NCI-H446 (cell line): ENCODE measurements around the gene RUVBL1.
"Not testable (repeated sequence)": the region's sequence is repeated elsewhere in the genome, so short reads cannot be mapped to it uniquely, and the experiment has no call there.

Experiments
- DNase-seq, 2 experiments: peaks; one replicate each; lab custom pipeline; 2025; lab: John Stamatoyannopoulos, UW

RUVBL1 gene

GRCh38 chr3:128123538-128124368 lies at the start of gene RUVBL1:
Gene RUVBL1, minus strand, starts transcription at chr3:128123812. Its CDS starts 88 bp downstream, at chr3:128123724.
- peak; percentile 98 to 99 for DNase-seq

GRCh38 chr3:128173200-128173599 lies 49.6 kb upstream of the RUVBL1 start:
- no peak for DNase-seq

- peak; percentile 43 to 74 for DNase-seq
These were observed 47.4 kb upstream of the RUVBL1 start for GRCh38 chr3:128170866-128171516.

GRCh38 chr3:128168836-128169235 lies 45.2 kb upstream of the RUVBL1 start:
- no peak for DNase-seq

GRCh38 chr3:128167973-128168674 lies 44.5 kb upstream of the RUVBL1 start:
- no peak for DNase-seq

GRCh38 chr3:128167646-128167972 lies 44.0 kb upstream of the RUVBL1 start:
- DNase-seq, result no peak

- no peak for DNase-seq
These were observed 43.4 kb upstream of the RUVBL1 start for GRCh38 chr3:128166971-128167453.

GRCh38 chr3:128163432-128163831 lies 39.8 kb upstream of the RUVBL1 start:
- no peak for DNase-seq

- DNase-seq, result no peak
These were observed 37.0 kb upstream of the RUVBL1 start for GRCh38 chr3:128160661-128161060.

GRCh38 chr3:128155616-128156360 lies 32.2 kb upstream of the RUVBL1 start:
- no peak for DNase-seq

GRCh38 chr3:128154354-128154753 lies 30.7 kb upstream of the RUVBL1 start:
- DNase-seq, result not testable (repeated sequence)

- peak; percentile 75 to 87 for DNase-seq
These were observed 29.8 kb upstream of the RUVBL1 start, which contains the start of gene EEFSEC for GRCh38 chr3:128153156-128154041. Gene EEFSEC, plus strand, starts transcription at chr3:128153481. Its CDS starts 27 bp downstream, at chr3:128153508.

GRCh38 chr3:128152419-128153155 lies 29.0 kb upstream of the RUVBL1 start:
- no peak for DNase-seq

GRCh38 chr3:128151758-128152274 lies 28.2 kb upstream of the RUVBL1 start:
- no peak for DNase-seq

- no peak for DNase-seq
These were observed 26.0 kb upstream of the RUVBL1 start for GRCh38 chr3:128149650-128150049.

- DNase-seq, result no peak
These were observed 22.6 kb upstream of the RUVBL1 start for GRCh38 chr3:128146201-128146600.

GRCh38 chr3:128145279-128145678 lies 21.7 kb upstream of the RUVBL1 start:
- DNase-seq, result no peak

GRCh38 chr3:128144512-128145187 lies 21.0 kb upstream of the RUVBL1 start:
- DNase-seq, result no peak

- DNase-seq, result no peak
These were observed 19.9 kb upstream of the RUVBL1 start for GRCh38 chr3:128143496-128143895.
